Uterus (tissue), 2 donors: Measurements from ENCODE around the gene KIF17.

Experiments used
- CTCF ChIP-seq, 4 experiments: fragments of 200-600 bp in 2 of 4; fragments of 450-650 bp in 2 of 4; sonication (generic) in 2 of 4; IDR thresholded peaks; one replicate each; pipeline ENCODE4 v1.5.1; 2016 to 2019; ENCODE audit warnings: antibody characterized with exemption in 4 of 4, mild to moderate bottlenecking in 2 of 4, moderate library complexity in 1 of 4
- POLR2A ChIP-seq, 2 donors: fragments of 450-650 bp; IDR thresholded peaks; one replicate each; pipeline ENCODE4 v1.6.1; 2016; ENCODE audit warnings: antibody characterized with exemption in 2 of 2, mild to moderate bottlenecking in 1 of 2, moderate library complexity in 1 of 2

GRCh38 chr1:20625176-20626097 is 92.4 kb downstream of the KIF17 start:
- TF ChIP-seq CTCF (IDR thresholded peaks at IDR 0.05) (no peak), POLR2A (IDR thresholded peaks at IDR 0.05) (no peak)
